Right forelimb (tissue), 1 donor: Measurements from ENCODE around the gene VPS37D.
A peak's percentile ranks its signal among the peaks of the same experiment; 100 is the strongest.
"Not testable (repeated sequence)": the region's sequence is repeated elsewhere in the genome, so short reads cannot be mapped to it uniquely, and the experiment has no call there.

Experiments used
- DNase-seq: peaks from one replicate; pipeline ENCODE4 v3.0.0-alpha.2; 2018

The VPS37D gene

DNA sequence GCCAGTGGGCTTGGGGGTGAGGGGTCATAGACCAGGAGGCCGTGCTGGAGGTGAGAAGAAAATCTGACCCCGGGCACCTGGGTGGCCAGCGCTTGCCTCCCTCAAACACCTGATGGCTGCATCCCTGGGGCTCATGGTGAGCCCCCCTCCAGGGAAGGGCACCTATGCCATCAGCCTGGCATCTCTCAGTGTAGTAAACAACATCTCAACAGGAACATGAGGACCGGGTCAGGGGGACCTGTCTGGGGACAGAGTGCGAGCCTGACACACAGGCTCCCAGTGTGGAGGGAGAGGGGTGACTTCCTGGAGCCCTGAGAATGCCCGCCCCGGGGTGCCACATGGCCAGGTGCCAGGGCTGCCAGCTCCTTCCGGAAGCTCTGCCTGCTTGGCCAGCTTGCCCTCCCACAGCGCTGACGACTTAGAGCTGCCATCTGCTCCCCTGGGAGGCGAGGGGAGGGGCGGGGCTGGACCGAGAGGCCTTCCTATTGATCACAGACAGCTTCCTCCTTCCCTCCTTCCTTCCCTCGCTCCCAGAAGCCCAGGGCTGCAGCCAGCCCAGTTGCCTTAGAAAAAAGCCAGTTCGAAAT, 39.5 kb downstream of the VPS37D start:
- DNase-seq: no peak

DNA sequence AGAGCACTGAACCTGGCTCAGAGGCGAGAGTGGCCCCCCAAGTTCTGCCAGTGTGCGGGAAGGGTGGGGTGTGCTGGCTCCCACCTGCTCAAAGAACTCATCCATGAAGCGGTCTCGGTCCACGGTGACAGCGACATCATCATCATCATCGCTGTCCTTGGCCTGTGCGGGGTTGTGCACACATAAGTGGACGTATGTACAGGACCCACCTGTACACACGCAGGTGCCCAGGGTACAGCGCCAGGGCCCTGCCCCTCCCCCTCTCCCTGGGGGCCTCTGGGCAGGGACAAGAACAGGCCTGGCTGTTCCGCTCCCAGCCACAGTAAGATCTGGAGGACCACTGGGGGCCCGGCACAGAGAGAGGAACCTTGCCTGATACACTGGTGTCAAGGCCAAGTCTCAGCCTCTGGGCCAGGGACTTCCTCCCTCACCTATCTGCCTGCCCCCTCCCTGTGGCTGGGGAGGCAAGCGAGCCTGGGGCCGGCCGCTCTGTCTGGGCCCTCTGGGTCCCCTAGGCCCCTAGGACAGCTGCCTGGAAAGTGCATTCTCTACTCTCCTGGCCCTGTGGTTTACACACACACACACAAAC, 41.4 kb downstream of the VPS37D start:
- no peak for DNase-seq

DNA sequence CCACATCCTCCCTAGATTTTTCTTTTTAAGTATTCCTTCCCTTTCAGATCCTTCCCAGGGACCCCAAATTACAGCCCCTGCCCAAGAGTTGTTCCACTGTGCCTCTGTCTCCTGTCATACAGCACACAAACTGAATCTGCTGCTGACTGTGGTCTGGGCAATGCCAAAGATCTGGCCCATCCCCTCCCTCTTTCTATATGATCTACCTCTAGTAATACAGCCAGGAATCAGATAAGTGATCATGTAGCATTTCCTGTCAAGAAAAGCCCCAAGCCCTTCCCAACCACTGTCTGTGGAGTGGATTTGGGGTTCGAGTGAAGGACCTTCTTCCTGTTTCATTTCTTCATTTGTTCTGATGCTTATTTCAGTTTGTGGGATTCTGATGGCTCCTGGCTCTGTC, 45.1 kb downstream of the VPS37D start:
- DNase-seq: no peak

DNA sequence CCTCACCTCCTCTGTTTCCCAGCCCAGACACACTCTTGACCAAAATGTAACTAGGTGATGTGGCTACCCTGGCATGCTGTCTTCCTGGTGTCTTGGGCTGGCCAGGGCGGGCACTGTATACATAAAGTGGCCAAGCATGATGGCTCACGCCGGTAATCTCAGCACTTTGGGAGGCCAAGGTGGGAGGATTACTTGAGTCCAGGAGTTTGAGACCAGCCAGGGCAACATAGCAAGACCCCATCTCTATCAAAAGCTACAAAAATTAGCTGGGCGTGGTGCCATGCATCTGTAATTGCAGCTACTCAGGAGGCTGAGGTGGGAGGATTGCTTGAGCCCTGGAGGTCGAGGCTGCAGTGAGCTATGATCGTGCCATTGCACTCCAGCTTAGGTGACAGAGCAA, 45.7 kb downstream of the VPS37D start:
- DNase-seq: not testable (repeated sequence)

- peak; percentile 69 for DNase-seq
Measured at GRCh38 chr7:73715648-73716317, 48.2 kb downstream of the VPS37D start.

DNA sequence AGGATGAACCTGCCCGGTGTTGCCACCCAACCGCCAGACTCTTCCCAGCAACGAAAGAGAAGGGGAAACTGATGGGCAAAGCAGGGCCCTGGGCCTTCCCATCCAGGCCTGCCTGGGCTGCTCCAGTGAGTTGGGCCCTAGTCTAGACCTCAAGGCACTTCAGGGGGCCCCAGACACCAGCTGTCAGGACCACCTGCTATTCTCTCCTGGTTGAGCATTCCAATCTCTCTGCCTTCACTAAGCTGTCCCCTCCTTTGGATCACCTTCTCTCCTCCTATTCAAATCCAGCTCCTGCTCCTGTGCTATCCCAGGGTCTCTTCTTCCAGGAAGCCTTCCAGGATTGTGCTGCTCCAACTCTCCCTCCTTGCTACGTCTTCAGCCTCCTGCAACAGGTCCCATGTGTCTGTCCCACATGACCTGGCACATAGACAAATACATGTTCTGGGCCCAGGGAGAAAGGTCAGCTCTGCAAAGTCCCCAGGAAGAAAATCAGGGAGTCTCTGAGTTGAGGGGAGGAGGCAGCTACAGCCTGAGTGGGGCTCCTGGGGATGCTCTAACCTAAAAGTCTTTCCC, 48.8 kb downstream of the VPS37D start:
- no peak for DNase-seq

- no peak for DNase-seq
Measured at GRCh38 chr7:73717025-73717807, 49.6 kb downstream of the VPS37D start.

DNA sequence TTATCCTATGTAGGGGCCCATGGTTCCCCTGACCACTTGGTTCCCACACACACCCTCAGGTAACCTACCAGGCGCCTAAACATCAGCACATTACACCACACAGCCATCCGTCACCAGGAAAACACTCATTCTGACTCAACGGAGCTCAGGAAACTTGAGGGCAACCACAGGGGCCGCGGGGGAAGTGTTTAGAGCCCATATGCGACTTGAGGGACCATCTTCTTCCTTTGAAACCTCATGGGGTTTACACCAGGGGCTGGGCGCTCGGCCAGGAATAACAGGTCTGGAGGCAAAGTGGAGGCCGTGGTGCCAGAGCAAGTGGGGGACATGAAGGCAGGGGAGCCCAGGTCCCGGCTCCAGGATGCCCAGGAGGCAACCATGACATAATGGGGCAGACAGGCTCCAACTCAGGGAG, 50.4 kb downstream of the VPS37D start:
- no peak for DNase-seq

DNA sequence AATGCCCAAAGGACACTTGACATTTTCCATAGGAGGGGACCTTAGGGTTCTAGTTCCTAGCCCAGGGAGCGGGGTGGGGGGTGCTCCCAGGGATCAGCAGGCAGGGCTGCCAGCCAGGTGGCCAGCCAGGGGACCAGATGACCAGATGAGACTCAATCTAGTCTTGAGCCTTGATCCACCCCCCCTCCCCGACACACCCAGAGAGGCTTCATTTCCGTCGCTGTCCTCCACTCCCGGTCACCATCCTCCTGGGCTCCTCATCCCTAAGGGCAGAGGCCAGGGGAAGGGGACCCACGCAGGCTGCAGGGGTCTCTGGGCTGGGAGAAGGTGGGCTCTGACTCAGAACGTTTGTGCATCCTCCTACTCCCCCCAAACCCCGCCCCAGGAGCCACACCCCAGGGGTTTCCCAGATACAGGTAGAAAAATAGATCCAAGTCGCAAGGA, 50.8 kb downstream of the VPS37D start:
- DNase-seq: no peak

DNA sequence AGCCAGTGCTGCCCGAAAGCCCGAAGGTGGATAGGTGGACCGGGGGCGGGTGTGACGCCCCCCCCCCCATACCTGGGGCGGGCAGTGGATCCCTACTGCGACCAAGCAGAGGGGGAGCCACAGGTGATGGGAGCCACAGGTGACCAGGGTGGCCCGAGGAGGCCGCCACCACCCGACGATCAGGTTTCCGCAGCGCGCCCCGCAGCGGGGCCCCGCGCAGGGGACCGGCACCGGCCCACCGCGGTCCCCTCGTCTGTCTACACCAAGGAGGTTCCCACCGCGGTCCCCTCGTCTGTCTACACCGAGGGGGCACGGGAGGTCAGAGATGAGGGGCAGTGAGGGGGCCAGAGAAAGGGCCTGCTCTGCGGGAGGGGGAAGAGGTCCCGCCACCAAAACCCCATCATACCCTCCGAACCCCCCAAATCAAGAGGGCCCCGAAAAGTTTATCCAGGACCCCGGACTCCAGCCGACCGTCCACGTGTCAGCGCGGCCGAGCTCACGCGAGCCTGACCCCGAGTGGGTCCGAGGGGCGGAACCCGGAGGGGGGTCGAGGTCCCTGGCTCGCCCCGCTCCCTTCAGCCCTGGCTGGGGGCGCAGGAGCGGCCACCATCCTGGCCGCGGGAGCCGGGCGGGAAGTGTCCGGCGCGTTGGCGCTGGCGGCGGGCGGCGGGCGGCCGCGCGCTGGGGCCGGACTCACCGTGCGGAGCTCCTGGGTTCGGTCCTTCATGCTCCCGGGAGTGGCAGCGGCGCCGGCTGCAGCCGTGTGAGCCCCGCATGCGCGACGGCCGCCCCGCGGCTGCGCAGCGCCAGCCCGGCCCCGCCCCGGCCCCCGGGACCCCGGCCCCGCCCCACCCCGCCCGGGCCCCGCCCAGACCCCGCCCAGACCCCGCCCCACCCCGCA, 51.5 kb downstream of the VPS37D start, which contains the start of gene STX1A:
STX1A (minus strand) TSS at position 765 of the 901 bp plus-strand sequence; CDS start at position 727, 38 bp downstream.
- peak; percentile 80 for DNase-seq

DNA sequence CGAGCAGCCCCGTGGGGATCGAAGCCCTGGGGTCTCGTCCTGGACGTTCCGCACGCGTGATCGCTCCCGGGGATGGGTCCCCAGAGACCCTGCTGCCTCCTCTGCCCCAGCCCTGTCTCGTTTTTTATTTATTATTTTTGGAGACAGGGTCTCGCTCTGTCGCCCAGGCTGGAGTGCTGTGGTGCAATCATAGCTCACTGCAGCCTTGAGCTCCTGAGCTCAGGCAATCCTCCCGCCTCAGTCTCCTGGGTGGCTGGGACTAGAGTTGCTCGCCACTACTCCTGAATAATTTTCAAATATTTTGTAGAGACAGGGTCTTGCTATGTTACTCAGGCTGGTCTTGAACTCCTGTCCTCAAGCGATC, 52.2 kb downstream of the VPS37D start:
- DNase-seq: no peak

GRCh38 chr7:73720443-73720842, 52.8 kb downstream of the VPS37D start:
- DNase-seq: not testable (repeated sequence)

DNA sequence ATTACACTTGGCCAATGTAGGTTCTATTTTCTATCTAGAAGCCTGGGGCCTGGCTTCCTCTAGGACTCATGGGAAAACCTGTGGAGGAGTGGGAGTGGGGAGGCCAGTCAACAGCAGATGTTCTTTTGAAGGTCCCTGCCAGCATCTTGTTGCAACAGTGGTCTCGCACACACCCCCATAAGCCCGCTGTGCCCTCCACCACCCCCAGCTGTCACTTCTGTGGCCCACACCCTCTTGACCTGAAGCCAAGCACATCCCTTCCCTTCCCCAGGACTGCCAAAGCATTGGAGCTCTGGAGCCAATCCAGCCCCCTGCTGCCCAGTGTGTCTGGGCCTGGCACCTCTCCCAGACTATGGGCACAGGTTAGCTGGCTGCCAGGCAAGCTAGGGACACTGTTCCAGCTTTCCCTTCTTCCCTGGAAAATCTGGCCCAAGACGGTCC, 53.8 kb downstream of the VPS37D start:
- DNase-seq: peak; percentile 82
